Stimulated activated CD4-positive, alpha-beta T cell treated with anti-CD3 and anti-CD28 coated beads, Interleukin-1b, Interleukin-23, amount 100 ng/mL, for 1 hour (primary cell): ENCODE results near the gene TBL1X.

Experiments used
- DNase-seq, 2 donors: peaks; one replicate each; pipeline ENCODE4 v3.0.0-alpha.2; 2020; ENCODE audit warnings: low read depth in 2 of 2

Gene TBL1X

DNA sequence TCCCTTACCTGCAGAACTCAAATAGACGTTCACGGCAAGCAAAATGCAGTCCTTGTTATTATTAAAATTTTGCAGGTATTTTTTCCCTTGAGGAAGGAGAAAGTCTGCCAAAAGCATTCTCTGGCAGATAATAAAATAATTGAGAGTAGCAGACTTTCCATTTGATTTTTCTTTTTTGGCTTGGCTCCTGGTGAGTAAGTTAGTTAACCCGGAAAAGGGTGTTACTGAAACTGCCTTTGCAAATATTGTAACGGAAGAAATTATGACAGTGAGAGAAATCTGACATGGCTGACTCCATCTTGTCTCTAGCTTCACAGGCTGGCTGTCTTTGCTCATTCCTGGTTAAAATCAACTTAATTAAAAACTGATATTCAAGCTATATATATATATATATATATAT is 200.3 kb downstream of the TBL1X start:
- no peak for DNase-seq

GRCh38 chrX:9668537-9668936 is 203.7 kb downstream of the TBL1X start:
- no peak for DNase-seq

GRCh38 chrX:9670136-9670814 is 205.4 kb downstream of the TBL1X start:
- DNase-seq: no peak

GRCh38 chrX:9671998-9672397 is 207.1 kb downstream of the TBL1X start:
- no peak for DNase-seq

DNA sequence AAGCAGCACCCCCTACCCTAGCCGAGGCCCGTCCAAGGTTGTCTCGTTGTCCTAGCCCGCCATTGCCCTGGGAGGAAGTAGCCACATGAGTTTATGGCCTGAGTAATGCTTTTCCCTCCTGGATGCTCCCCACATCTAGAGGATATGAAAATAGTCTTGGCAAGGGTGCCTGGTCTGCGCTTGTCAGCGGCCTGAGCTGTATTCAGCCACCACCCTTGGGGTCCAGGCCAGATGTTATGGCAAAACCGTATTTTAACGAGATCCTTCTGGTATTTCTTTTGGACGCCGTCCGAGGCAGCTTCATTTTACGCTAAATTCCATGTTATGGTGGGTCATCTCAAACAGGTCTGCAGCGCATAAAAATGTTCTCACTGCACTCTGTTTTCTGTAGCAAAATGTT is 211.4 kb downstream of the TBL1X start:
- no peak for DNase-seq

- DNase-seq: no peak
Measured at GRCh38 chrX:9676738-9677097, 211.9 kb downstream of the TBL1X start.

GRCh38 chrX:9677098-9677739 is 212.4 kb downstream of the TBL1X start:
- DNase-seq: peak in 1 of 2 donors; percentile 0

GRCh38 chrX:9678215-9678965 is 213.5 kb downstream of the TBL1X start:
- no peak for DNase-seq

DNA sequence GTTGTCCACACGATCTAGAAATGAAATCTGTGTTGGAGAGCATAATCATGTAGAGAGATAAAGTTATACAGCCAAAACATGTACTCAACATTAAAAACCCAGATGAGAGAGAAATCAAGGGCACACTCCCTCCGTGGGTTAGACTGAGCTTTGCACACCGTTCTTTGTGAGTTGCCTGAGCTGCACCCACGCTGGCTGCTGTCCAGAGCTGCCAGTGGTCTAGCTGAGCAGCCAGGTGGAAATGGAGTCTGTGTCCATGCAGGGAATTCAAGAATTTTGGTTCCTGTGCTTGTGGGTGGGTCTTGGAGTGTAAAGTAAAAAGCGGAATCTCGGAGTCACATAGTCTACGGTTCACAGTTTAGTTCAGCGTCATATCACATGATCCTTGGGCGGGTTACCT is 216.2 kb downstream of the TBL1X start:
- DNase-seq: no peak

DNA sequence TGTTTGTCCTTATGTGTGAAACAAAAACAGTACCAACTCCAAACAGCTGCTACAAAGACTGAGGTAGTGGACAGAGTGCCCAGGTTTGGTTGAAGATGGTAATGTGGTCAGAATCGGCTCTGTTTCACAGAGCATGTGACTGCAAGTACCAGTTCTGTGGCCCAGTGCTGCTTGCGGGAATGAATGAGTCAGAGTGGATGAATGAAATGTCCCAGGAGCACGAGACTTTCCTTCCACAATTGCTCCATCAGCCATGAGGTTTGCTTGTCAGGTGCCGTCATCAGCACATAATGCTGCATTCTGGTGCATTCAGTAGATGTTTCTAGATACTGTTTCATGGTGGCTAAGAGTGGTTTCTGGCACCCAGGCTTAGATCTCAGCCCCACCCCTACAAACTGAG is 216.6 kb downstream of the TBL1X start:
- DNase-seq: no peak

GRCh38 chrX:9682456-9682855 is 217.6 kb downstream of the TBL1X start:
- DNase-seq: no peak

GRCh38 chrX:9682861-9683260 is 218.0 kb downstream of the TBL1X start:
- no peak for DNase-seq

DNA sequence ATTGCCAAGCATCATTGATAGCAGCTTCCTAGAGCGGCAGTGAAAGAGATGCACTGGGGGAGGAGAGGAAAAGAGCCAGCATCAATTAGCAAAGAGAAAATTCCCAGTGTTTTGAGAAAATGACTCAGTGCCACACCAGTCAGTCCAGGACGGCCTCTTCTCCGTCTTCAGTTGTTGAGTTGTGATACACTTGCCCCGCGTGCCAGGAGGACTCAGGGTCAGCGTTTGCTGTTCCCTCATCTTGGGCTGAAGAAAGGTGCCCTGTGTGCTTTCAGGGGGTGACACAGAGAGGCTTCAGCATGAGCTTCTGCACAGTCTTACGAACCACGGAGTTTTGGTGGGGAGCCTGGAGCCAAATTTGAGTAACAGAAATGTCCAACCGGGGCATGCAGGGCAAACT is 218.5 kb downstream of the TBL1X start:
- no peak for DNase-seq

DNA sequence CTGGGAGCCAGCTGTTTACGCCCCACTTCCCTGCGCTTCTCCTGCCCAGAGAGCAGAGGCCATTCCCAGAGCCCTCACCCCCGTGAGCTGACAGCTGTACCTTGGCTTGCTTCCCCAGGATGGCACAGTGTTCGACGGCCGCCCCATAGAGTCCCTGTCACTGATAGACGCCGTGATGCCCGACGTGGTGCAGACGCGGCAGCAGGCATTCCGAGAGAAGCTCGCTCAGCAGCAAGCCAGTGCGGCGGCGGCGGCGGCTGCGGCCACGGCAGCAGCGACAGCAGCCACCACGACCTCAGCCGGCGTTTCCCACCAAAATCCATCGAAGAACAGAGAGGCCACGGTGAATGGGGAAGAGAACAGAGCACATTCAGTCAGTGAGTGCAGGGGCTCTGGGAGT is 223.0 kb downstream of the TBL1X start:
- no peak for DNase-seq

GRCh38 chrX:9688833-9689232 is 224.0 kb downstream of the TBL1X start:
- DNase-seq: no peak

DNA sequence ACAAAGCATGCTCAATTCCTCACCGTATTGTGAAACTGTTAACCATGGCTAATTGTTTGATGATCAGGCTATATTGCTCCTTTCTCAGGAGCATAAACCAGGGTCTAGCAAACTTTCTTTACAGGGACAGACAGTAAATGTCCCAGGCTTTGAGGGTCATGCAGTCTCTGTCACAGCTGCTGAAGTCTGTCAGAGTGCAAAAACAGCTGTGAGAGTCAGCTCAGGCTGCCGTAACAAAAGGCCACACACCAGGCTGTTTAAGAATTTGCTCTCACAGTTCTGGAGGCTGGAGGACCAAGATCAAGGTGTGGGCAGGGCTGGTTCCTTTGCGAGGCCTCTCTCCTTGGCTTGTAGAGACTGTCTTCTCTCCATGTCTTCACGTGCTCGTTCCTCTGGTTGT is 225.2 kb downstream of the TBL1X start:
- no peak for DNase-seq

- no peak for DNase-seq
Measured at GRCh38 chrX:9693307-9694001, 228.6 kb downstream of the TBL1X start.

DNA sequence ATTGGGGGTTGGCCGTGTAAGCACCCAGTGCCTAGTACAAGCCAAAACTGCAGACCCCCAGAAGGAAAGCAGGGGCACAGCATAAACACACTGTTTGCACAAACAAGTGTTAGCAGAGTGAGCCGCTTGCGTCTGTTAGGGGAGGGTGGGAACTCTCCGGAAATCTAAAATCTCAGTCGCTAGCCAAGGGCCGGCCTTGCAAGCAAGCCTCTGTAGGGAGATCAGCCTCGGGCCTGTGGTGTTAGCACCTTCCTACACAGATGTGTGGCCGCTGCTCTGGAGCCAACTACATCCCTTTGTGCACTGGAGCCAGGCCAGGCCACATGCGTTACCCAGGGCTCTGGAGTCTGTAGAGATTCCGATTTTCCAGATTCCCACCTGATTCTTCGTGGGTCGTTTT is 233.7 kb downstream of the TBL1X start:
- DNase-seq: no peak

DNA sequence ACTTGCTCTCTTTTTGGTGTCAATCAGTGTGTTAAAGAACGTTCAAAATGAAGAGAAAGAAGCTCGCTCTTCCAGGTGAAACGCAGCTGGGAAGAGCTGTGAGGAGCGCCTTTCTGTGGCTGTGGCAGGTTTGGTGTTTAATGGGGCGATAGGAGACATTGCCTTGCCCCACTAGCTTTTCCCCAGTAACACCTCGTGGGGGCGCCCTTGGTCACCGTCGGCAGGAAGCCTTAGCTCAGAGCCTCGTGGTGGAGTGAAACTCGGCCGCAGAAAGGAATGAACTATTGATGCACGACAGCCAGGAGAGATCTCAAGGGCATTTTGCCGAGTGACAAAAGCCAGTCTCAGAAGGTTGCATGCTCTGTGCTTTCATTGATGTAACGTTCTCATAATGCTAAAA is 235.7 kb downstream of the TBL1X start:
- DNase-seq: no peak

DNA sequence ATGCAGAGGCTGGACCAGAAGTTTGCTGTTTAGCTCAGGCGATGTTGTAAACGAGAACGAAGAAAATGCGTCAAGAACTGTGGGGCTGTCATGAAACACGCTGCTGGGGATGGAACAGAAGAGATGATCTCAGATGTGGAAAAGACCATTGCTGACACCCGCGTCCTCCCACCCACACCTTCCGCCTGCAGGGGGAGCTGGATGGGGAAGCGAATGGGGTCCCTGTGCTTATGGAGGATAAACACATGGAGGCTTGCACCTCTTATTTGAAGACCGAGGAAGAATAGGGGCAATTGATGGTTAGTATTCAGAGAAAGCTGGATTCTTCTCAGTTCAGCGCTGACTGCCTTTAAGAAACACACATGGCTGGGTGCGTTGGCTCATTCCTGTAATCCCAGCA is 236.9 kb downstream of the TBL1X start:
- DNase-seq: no peak

DNA sequence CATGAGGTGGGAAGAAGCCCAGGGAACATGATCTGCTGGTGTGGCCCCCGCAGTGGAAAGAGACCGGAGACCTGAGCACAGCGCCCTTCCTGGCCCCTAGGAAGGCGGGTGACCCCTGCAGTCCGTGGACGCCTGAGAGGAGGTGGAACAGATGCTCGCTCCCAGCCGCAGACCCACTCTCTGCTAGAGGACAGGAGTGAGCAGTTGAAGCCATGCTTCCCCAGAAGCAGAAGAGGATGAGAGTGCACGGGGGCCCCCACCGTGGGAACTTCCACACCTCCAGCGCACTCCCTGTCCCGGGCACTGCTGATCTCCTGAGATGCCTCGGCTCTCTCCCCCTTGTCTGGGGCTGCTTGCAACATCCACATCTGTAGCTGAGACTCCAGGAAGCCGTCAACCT is 238.5 kb downstream of the TBL1X start:
- DNase-seq: no peak

- DNase-seq: no peak
Measured at GRCh38 chrX:9704876-9705465, 240.1 kb downstream of the TBL1X start.
